Activated naive CD4-positive, alpha-beta T cell treated with anti-CD3 and anti-CD28 coated beads, Interleukin-2, amount 50 U/mL, for 72 hours (primary cell): ENCODE results near the gene RPL28. TPM values are rescaled to one million over a fixed set of nuclear protein-coding genes. Genes with fewer than 3 reads are reported as not detected.
"Not testable (repeated sequence)": the region's sequence is repeated elsewhere in the genome, so short reads cannot be mapped to it uniquely, and the experiment has no call there.

Experiments
- ATAC-seq, 2 donors: fragments of 150-1000 bp; cut with Tn5 transposase; 2 replicates each; pipeline ENCODE4 v1.10.0; 2021; ENCODE audit warnings: mild to moderate bottlenecking in 2 of 2, moderate library complexity in 2 of 2
- DNase-seq, 2 donors: peaks; one replicate each; pipeline ENCODE4 v3.0.0; 2021 to 2022; ENCODE audit warnings: low spot score in 2 of 2
- H3K27ac Mint-ChIP-seq, 2 donors: one replicate each; pipeline ENCODE4 v1.8.0; 2022; ENCODE audit warnings: mild to moderate bottlenecking in 2 of 2, mixed read lengths in 2 of 2
- H3K36me3 Mint-ChIP-seq, 2 donors: one replicate each; pipeline ENCODE4 v1.8.0; 2022; ENCODE audit warnings: mixed read lengths in 2 of 2
- H3K9me3 Mint-ChIP-seq, 2 donors: one replicate each; pipeline ENCODE4 v1.8.0; 2022; ENCODE audit warnings: mixed read lengths in 2 of 2
- total RNA-seq, 2 donors: library from RNA; stranded (reverse); gene quantifications; one replicate each; pipeline ENCODE4 v1.2.3, GENCODE V29; 2022

Gene RPL28
- total RNA-seq, 2 donors from 2014 or later: 2,540 to 2,693 TPM

- DNase-seq: no peak
- Mint-ChIP-seq H3K9me3 (no peaks in the 10 kb centered on the region), H3K36me3 (peaks cover 11 to 24% of the 10 kb centered on the region in 2 donors), H3K27ac (peak overlapping the region; percentile 48 to 86)
- peak in 1 of 2 donors; percentile 11 for ATAC-seq
Measured at GRCh38 chr19:55400281-55401087, 14.8 kb downstream of the RPL28 start.

- not testable (repeated sequence) for DNase-seq, ATAC-seq, H3K9me3 Mint-ChIP-seq
- Mint-ChIP-seq H3K36me3 (peaks cover 20 to 33% of the 10 kb centered on the region in 2 donors), H3K27ac (peak overlapping the region; percentile 57 to 96)
Measured at GRCh38 chr19:55401390-55401789, 15.7 kb downstream of the RPL28 start.

- ATAC-seq (no peak), DNase-seq (no peak)
- Mint-ChIP-seq H3K9me3 (no peaks in the 10 kb centered on the region), H3K27ac (peak overlapping the region; percentile 45 to 96), H3K36me3 (peaks cover 27 to 41% of the 10 kb centered on the region in 2 donors)
Measured at GRCh38 chr19:55402509-55402908, 16.8 kb downstream of the RPL28 start.

- Mint-ChIP-seq H3K36me3 (peaks cover 47 to 63% of the 10 kb centered on the region in 2 donors), H3K27ac (peak overlapping the region; percentile 97 to 99), H3K9me3 (peaks cover 4 to 12% of the 10 kb centered on the region in 2 donors)
- ATAC-seq (no peak), DNase-seq (no peak)
Measured at GRCh38 chr19:55405638-55406037, 19.9 kb downstream of the RPL28 start.

GRCh38 chr19:55406091-55406825 is 20.5 kb downstream of the RPL28 start:
- Mint-ChIP-seq H3K9me3 (peaks cover 4 to 13% of the 10 kb centered on the region in 2 donors), H3K36me3 (peaks cover 47 to 59% of the 10 kb centered on the region in 2 donors), H3K27ac (peak overlapping the region; percentile 97 to 99)
- no peak for DNase-seq
- no peak for ATAC-seq

GRCh38 chr19:55406826-55407549 is 21.3 kb downstream of the RPL28 start:
- DNase-seq: peak in 1 of 2 donors; percentile 35
- peak in 1 of 2 donors; percentile 2 for ATAC-seq

GRCh38 chr19:55407550-55407799 is 21.7 kb downstream of the RPL28 start, which contains the start of gene UBE2S:
UBE2S (minus strand) TSS chr19:55407788; CDS start chr19:55407589, 199 bp downstream.
- ATAC-seq: not testable (repeated sequence)

More at GRCh38 chr19:55406826-55407549, 21.3 kb downstream of the RPL28 start:
- H3K36me3 Mint-ChIP-seq: peaks cover 44 to 54% of the 10 kb centered on the region in 2 donors
- H3K9me3 Mint-ChIP-seq: peaks cover 4 to 15% of the 10 kb centered on the region in 2 donors
- H3K27ac Mint-ChIP-seq: peak overlapping the region; percentile 96 to 99

GRCh38 chr19:55407800-55408532 is 22.2 kb downstream of the RPL28 start:
- peak; percentile 96 for DNase-seq
- Mint-ChIP-seq H3K9me3 (peaks cover 4 to 15% of the 10 kb centered on the region in 2 donors), H3K27ac (peak overlapping the region; percentile 97 to 99), H3K36me3 (peaks cover 41 to 49% of the 10 kb centered on the region in 2 donors)
- peak; percentile 91 to 94 for ATAC-seq

More at GRCh38 chr19:55407550-55407799, 21.7 kb downstream of the RPL28 start, which contains the start of gene UBE2S:
- DNase-seq: not testable (repeated sequence)
- Mint-ChIP-seq H3K27ac (peak within 1 kb of the TSS; percentile 97 to 99), H3K36me3 (peaks cover 42 to 51% of the 10 kb centered on the region in 2 donors), H3K9me3 (peaks cover 4 to 15% of the 10 kb centered on the region in 2 donors)

- no peak for DNase-seq
- peaks cover 4 to 15% of the 10 kb centered on the region in 2 donors for H3K9me3 Mint-ChIP-seq
- H3K36me3 Mint-ChIP-seq: peaks cover 37 to 43% of the 10 kb centered on the region in 2 donors
- H3K27ac Mint-ChIP-seq: peak overlapping the region; percentile 97 to 99
- ATAC-seq: no peak
Measured at GRCh38 chr19:55408533-55408872, 22.8 kb downstream of the RPL28 start.

GRCh38 chr19:55409179-55409578 is 23.4 kb downstream of the RPL28 start:
- ATAC-seq, DNase-seq: not testable (repeated sequence)
- Mint-ChIP-seq H3K36me3 (peaks cover 37 to 43% of the 10 kb centered on the region in 2 donors), H3K9me3 (peaks cover 4 to 15% of the 10 kb centered on the region in 2 donors), H3K27ac (peak overlapping the region; percentile 97 to 99)

- H3K27ac Mint-ChIP-seq: no peak overlapping the region
- DNase-seq (no peak), ATAC-seq (no peak)
- peaks cover 4 to 15% of the 10 kb centered on the region in 2 donors for H3K9me3 Mint-ChIP-seq
- peaks cover 37 to 43% of the 10 kb centered on the region in 2 donors for H3K36me3 Mint-ChIP-seq
Measured at GRCh38 chr19:55410168-55410567, 24.4 kb downstream of the RPL28 start.

- Mint-ChIP-seq H3K36me3 (no peaks in the 10 kb centered on the region), H3K27ac (no peak overlapping the region), H3K9me3 (no peaks in the 10 kb centered on the region)
- peak; percentile 81 to 84 for ATAC-seq
- peak in 1 of 2 donors; percentile 61 for DNase-seq
Measured at GRCh38 chr19:55418185-55418584, 32.5 kb downstream of the RPL28 start.

GRCh38 chr19:55419103-55419502 is 33.4 kb downstream of the RPL28 start:
- ATAC-seq (no peak), DNase-seq (no peak)
- H3K9me3 Mint-ChIP-seq: no peaks in the 10 kb centered on the region
- no peaks in the 10 kb centered on the region for H3K36me3 Mint-ChIP-seq
- no peak overlapping the region for H3K27ac Mint-ChIP-seq

- no peaks in the 10 kb centered on the region for H3K36me3 Mint-ChIP-seq
- no peak for ATAC-seq
- no peaks in the 10 kb centered on the region for H3K9me3 Mint-ChIP-seq
- H3K27ac Mint-ChIP-seq: peak overlapping the region in 1 of 2 donors; percentile 48
- DNase-seq: no peak
Measured at GRCh38 chr19:55419624-55420236, 34.0 kb downstream of the RPL28 start.

GRCh38 chr19:55421281-55421680 is 35.5 kb downstream of the RPL28 start:
- not testable (repeated sequence) for H3K9me3 Mint-ChIP-seq, H3K27ac Mint-ChIP-seq, H3K36me3 Mint-ChIP-seq, DNase-seq
- ATAC-seq: peak in 1 of 2 donors; percentile 44
